Gastroesophageal sphincter (tissue), 4 donors: ENCODE data around the gene COL5A1. TPM values are rescaled to one million over a fixed set of nuclear protein-coding genes. Genes with fewer than 3 reads are reported as not detected.

Experiments
- ATAC-seq: fragments of 150-250 bp; one replicate; pipeline ENCODE4 v1.9.1; 2016; ENCODE audit warnings: mild to moderate bottlenecking, moderate library complexity
- H3K27ac ChIP-seq, 4 donors: fragments of 200-600 bp; sonication (generic) in 3 of 4; 1 replicate in 3 of 4; 2 replicates in 1 of 4; pipeline ENCODE4 v1.5.1; 2016 to 2019
- H3K27me3 ChIP-seq: fragments of 200-600 bp; sonication (generic); one replicate; pipeline ENCODE4 v1.5.1; 2019
- H3K36me3 ChIP-seq, 2 donors: fragments of 200-600 bp; sonication (generic); one replicate each; pipeline ENCODE4 v1.5.1; 2019; ENCODE audit warnings: control low read depth in 1 of 2
- H3K4me1 ChIP-seq, 3 donors: fragments of 200-600 bp; sonication (generic); 1 replicate in 2 of 3; 2 replicates in 1 of 3; pipeline ENCODE4 v1.5.1; 2016 to 2019; ENCODE audit warnings: control low read depth in 2 of 3
- H3K4me3 ChIP-seq, 2 donors: fragments of 200-600 bp; sonication (generic); one replicate each; pipeline ENCODE4 v1.5.1; 2019; ENCODE audit warnings: mild to moderate bottlenecking in 1 of 2, moderate library complexity in 1 of 2
- H3K9me3 ChIP-seq, 3 donors: fragments of 200-600 bp; sonication (generic); one replicate each; pipeline ENCODE4 v1.5.1; 2017 to 2019; ENCODE audit warnings: control low read depth in 2 of 3
- CTCF ChIP-seq, 4 experiments: fragments of 200-600 bp in 2 of 4; fragments of 450-650 bp in 2 of 4; sonication (generic) in 1 of 4; IDR thresholded peaks; one replicate each; pipeline ENCODE4 v1.5.1; 2017 to 2019; ENCODE audit warnings: antibody characterized with exemption in 4 of 4, mild to moderate bottlenecking in 2 of 4, moderate library complexity in 2 of 4
- EP300 ChIP-seq: sonication (generic); formaldehyde crosslinking; IDR thresholded peaks from one replicate; pipeline ENCODE4 v1.6.1; 2017; ENCODE audit warnings: antibody characterized with exemption, mild to moderate bottlenecking
- POLR2A ChIP-seq, 2 donors: fragments of 450-650 bp; IDR thresholded peaks; one replicate each; pipeline ENCODE4 v1.6.1; 2017; ENCODE audit warnings: antibody characterized with exemption in 2 of 2, mild to moderate bottlenecking in 2 of 2, moderate library complexity in 1 of 2
- POLR2AphosphoS5 ChIP-seq: sonication (generic); formaldehyde crosslinking; IDR thresholded peaks from one replicate; pipeline ENCODE4 v1.6.1; 2017; ENCODE audit warnings: antibody characterized with exemption
- WGBS, 2 donors: methylation state at CpG; one replicate each; pipeline ENCODE4 v1.1.5; 2018; ENCODE audit warnings: low coverage in 1 of 2; 5-methylcytosine and 5-hydroxymethylcytosine counted together
- total RNA-seq, 4 donors: library from RNA; depleted of rRNA; stranded (reverse); fragments of >200 nt; gene quantifications; one replicate each; pipeline ENCODE4 v1.1.0, GENCODE V29; 2016

COL5A1 gene
- total RNA-seq, 4 donors from 2014 or later = 48.5 to 86.4 (median 74.9) TPM

GRCh38 chr9:134882204-134882785 lies 240.7 kb downstream of the COL5A1 start:
- no peaks in the 10 kb centered on the region for H3K9me3 ChIP-seq
- no peak for ATAC-seq
- H3K27ac ChIP-seq = no peak overlapping the region
- H3K4me3 ChIP-seq = no peak overlapping the region
- H3K27me3 ChIP-seq = peaks cover 19% of the 10 kb centered on the region
- no CpG with 5 or more reads among the region's 3 CpGs for WGBS, 2 donors
- no peak for TF ChIP-seq POLR2AphosphoS5
- no peak for TF ChIP-seq EP300
- no peak for TF ChIP-seq CTCF (IDR thresholded peaks at IDR 0.05)
- TF ChIP-seq POLR2A (IDR thresholded peaks at IDR 0.05) = no peak
- H3K36me3 ChIP-seq = no peaks in the 10 kb centered on the region
- H3K4me1 ChIP-seq = no peaks in the 10 kb centered on the region

GRCh38 chr9:134883040-134883782 lies 241.6 kb downstream of the COL5A1 start:
- H3K4me3 ChIP-seq = no peak overlapping the region
- no peaks in the 10 kb centered on the region for H3K4me1 ChIP-seq
- no peak for TF ChIP-seq CTCF (IDR thresholded peaks at IDR 0.05)
- TF ChIP-seq EP300 = no peak
- no peak for TF ChIP-seq POLR2AphosphoS5
- no peak for TF ChIP-seq POLR2A (IDR thresholded peaks at IDR 0.05)
- H3K36me3 ChIP-seq = no peaks in the 10 kb centered on the region
- 83 to 100% methylated on average over 1 to 3 of the region's 18 CpGs for WGBS, 2 donors
- H3K9me3 ChIP-seq = no peaks in the 10 kb centered on the region
- peaks cover 24% of the 10 kb centered on the region for H3K27me3 ChIP-seq
- ATAC-seq = no peak
- H3K27ac ChIP-seq = no peak overlapping the region

GRCh38 chr9:134884492-134884891 lies 242.9 kb downstream of the COL5A1 start:
- 80 to 90% methylated on average over 1 to 6 of the region's 8 CpGs for WGBS, 2 donors
- no peak for ATAC-seq
- TF ChIP-seq POLR2A (IDR thresholded peaks at IDR 0.05) = no peak

GRCh38 chr9:134885001-134885678 lies 243.5 kb downstream of the COL5A1 start:
- TF ChIP-seq POLR2AphosphoS5 = no peak
- no peak for TF ChIP-seq CTCF (IDR thresholded peaks at IDR 0.05)
- TF ChIP-seq EP300 = no peak
- no peak for TF ChIP-seq POLR2A (IDR thresholded peaks at IDR 0.05)
- Histone ChIP-seq H3K27me3 (peaks cover 28% of the 10 kb centered on the region), H3K36me3 (no peaks in the 10 kb centered on the region), H3K9me3 (no peaks in the 10 kb centered on the region), H3K4me3 (no peak overlapping the region), H3K4me1 (no peaks in the 10 kb centered on the region), H3K27ac (no peak overlapping the region)
- no peak for ATAC-seq
- 88 to 95% methylated on average over 3 to 7 of the region's 22 CpGs for WGBS, 2 donors

More at GRCh38 chr9:134884492-134884891, 242.9 kb downstream of the COL5A1 start:
- Histone ChIP-seq H3K27me3 (peaks cover 28% of the 10 kb centered on the region), H3K9me3 (no peaks in the 10 kb centered on the region), H3K27ac (no peak overlapping the region), H3K4me3 (no peak overlapping the region), H3K4me1 (no peaks in the 10 kb centered on the region), H3K36me3 (no peaks in the 10 kb centered on the region)

- Histone ChIP-seq H3K4me1 (no peaks in the 10 kb centered on the region), H3K4me3 (no peak overlapping the region), H3K36me3 (no peaks in the 10 kb centered on the region), H3K27ac (no peak overlapping the region), H3K27me3 (peaks cover 27% of the 10 kb centered on the region), H3K9me3 (no peaks in the 10 kb centered on the region)
- TF ChIP-seq CTCF (IDR thresholded peaks at IDR 0.05) (no peak), EP300 (no peak), POLR2AphosphoS5 (no peak), POLR2A (IDR thresholded peaks at IDR 0.05) (no peak)
- no peak for ATAC-seq
- no CpG with 5 or more reads among the region's 24 CpGs for WGBS, 2 donors
These were observed 244.2 kb downstream of the COL5A1 start for GRCh38 chr9:134885679-134886412.
